Head of caudate nucleus (tissue), 42 donors: ENCODE results near the gene CYTIP.
"Not testable (repeated sequence)": the region's sequence is repeated elsewhere in the genome, so short reads cannot be mapped to it uniquely, and the experiment has no call there.

Experiments used
- DNase-seq, 42 donors: peaks; one replicate each; pipeline versions ENCODE4 v3.0.0 to v3.0.0-alpha.2; 2020 to 2021; ENCODE audit warnings: mixed read lengths in 7 of 42
- intact Hi-C: fragments of 100-400 bp; cut with DNase I; formaldehyde crosslinking; loops from one replicate; pipeline ENCODE4 v1.15.0; 2022

CYTIP gene

DNA sequence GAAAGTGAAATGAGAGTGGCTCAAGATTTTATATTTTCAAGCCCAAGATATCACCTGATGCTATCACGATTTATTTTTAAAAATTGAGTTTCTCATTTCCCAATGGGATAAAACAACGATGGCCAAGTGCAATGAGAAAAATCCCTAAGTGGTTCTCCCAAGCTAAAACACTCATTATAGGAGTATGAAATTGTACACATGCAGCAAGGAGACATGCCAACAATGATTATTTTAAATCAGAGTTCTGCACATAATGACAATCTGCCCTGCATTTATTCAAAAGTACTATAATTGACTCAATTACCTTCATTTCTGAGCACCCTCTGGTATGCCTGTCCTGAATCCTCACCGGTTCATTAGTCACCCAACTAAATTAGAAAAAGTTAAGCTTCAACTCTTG lies 12.7 kb downstream of the CYTIP start:
- intact Hi-C loops: no loop called here
- DNase-seq: no peak

GRCh38 chr2:157428500-157429175 lies 15.3 kb downstream of the CYTIP start:
- intact Hi-C loops: no loop called here

GRCh38 chr2:157427922-157428303 lies 16.0 kb downstream of the CYTIP start:
- intact Hi-C loops: no loop called here
- no peak for DNase-seq

More at GRCh38 chr2:157428500-157429175, 15.3 kb downstream of the CYTIP start:
- no peak for DNase-seq

DNA sequence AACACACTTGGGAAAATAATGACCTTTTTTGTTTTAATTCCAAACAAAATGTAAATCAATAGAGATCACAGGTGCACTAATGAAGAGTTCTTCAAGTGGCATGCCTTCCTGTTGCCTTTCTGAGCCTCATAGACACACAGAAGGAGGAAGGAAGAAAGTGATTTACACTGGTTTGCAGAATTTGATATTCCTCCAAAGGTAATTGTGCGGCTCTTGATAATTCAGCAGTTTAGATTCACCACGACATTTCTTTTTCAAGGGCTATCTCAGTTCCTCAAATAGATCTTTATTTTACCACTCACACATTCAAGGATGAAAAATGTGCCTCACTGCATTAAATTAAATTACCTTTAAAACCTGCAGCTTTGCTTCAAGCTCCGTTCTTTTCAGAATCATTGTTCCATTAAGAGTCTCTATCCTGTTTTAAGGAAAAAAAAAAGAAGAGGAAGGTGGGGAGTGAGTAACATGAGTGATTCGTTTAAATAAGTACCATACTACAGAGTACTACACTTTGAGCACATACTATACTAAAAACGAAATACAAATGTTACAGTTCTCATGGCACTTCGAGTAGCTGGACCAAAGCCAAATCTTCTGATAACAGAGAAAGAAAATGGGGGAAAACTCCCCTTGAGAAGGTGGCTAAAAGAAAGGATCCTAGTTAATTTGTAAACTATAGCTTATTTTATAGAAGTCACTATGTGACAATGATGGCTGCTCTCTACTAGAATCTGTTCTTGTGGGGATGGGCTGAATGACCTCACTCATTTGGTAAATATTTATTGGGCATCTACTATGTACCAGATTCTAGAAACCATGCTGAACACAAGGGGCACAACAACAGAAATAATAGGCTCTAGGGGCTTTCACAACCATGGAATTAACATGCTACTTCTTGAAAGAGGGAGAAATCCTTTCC lies 16.6 kb downstream of the CYTIP start:
- intact Hi-C loops: no loop called here
- no peak for DNase-seq

DNA sequence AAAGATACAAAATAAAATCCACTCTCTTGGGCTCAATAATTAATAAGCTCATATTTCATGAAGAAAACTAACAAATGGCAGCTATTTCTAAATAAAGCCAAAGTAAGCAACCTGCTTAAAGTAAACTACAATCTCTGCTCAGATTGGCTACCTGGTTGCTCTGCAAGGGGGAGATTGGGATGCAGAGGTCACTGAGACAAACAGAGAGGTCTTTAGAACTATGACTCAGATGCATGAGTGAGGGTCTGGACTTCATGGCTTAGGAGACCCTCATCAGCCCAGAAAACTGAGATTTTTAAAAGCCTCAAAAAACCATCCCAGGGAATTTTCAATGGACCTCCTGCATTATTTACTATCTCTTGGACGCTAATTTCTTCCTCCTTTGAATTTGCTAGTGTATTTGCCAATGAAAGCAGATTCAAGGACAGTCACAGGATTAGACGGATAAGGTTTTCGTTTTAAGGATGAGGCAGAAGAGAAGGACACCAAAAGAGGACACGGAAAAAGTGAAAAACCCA lies 17.4 kb downstream of the CYTIP start:
- intact Hi-C loops: no loop called here

DNA sequence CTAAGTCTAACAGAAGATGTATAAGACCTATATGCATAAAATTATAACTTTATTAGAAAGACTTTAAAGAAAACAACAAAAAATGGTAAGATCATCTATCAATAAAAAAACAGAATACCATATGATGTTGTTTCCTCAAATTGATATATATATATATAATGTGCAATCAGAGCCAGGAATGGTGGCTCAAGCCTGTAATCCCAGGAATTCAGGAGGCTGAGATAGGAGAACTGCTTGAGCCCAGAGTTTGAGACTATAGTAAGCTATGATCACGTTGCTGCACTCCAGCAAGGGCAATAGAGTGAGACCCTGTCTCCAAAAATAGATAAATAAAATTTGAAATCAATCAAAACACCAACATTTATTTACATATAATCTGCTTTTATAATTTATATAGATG lies 19.5 kb downstream of the CYTIP start:
- no peak for DNase-seq

More for the DNA sequence above, 17.4 kb downstream of the CYTIP start:
- no peak for DNase-seq

GRCh38 chr2:157421964-157422363 lies 21.9 kb downstream of the CYTIP start:
- intact Hi-C loops: no loop called here
- no peak for DNase-seq

More for the DNA sequence above, 19.5 kb downstream of the CYTIP start:
- intact Hi-C loops: no loop called here

GRCh38 chr2:157421331-157421944 lies 22.5 kb downstream of the CYTIP start:
- intact Hi-C loops: no loop called here

GRCh38 chr2:157420771-157421323 lies 23.0 kb downstream of the CYTIP start:
- no peak for DNase-seq
- intact Hi-C loops: no loop called here

More at GRCh38 chr2:157421331-157421944, 22.5 kb downstream of the CYTIP start:
- DNase-seq: no peak

GRCh38 chr2:157419031-157419575 lies 24.8 kb downstream of the CYTIP start:
- DNase-seq: no peak
- intact Hi-C loops: no loop called here

GRCh38 chr2:157418239-157418641 lies 25.6 kb downstream of the CYTIP start:
- DNase-seq: no peak
- intact Hi-C loops: no loop called here

DNA sequence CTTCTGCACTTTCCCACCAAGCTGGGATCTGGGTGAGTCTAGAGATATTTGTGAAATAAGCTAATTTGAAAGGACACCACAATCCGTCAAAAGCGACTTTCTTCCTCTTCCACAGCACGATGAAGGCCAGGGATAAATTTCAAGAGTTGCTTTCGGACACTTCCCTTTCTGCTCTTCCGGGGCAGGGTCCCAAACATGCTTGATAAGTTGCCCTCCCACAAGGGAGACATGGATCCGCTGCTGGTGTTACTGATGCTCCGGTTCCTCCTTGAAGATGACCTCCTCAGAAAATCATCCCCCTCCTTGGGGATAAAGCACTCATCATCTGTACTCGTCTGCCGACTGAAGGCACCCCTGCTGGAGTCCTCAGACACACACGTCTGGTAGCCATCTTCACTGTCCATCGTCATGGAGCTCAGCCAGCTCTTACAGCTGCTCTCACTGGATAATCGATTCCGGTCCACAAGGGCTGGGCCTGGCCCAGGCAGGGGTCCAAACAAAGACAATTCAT lies 28.2 kb downstream of the CYTIP start:
- intact Hi-C loops: no loop called here
- DNase-seq: peak in 2 of 42 donors; percentile 8 to 12

- intact Hi-C loops: no loop called here
- no peak for DNase-seq
Observed at GRCh38 chr2:157414050-157414449, 29.8 kb downstream of the CYTIP start.

GRCh38 chr2:157413326-157414035 lies 30.4 kb downstream of the CYTIP start:
- DNase-seq: no peak
- intact Hi-C loops: no loop called here

DNA sequence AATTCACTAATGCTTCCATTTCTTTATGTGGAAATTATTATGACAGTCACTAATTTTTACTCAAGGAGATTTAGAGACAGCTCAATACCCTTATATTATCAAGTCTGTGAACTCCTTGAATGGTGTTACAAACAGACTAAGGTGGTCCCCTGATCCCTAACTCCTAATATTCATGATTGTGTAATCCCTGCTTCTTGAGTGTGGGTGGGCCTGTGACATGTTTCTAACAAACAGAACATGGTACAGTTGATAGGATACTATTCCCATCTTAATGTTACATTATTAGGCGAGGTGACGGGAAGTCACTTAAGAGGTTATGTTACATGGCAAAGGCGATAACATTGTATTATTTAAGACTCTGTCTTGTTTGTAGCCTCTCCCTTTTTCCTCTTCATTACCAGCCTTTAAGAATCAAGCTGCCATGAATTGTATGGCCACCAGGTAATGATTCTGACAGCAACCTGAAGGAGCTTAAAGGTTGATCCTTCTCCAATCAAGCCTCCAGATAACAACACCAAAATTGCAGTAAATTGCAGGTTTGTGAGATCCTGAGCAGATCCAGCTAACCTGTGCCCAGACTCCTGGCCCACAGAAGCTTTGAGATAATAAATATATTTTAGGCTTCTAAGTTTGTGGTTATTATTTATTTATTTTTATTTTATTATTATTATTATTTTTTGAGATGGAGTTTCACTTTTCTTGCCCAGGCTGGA lies 32.1 kb downstream of the CYTIP start:
- no peak for DNase-seq
- intact Hi-C loops: no loop called here

DNA sequence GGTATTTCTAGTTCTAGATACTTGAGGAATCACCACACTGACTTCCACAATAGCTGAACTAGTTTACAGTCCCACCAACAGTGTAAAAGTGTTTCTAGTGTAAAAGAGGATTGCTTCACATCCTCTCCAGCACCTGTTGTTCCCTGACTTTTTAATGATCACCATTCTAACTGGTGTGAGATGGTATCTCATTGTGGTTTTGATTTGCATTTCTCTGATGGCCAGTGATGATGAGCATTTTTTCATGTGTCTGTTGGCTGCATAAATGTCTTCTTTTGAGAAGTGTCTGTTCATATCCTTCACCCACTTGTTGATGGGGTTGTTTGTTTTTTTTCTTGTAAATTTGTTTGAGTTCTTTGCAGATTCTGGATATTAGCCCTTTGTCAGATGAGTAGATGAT lies 38.5 kb downstream of the CYTIP start:
- DNase-seq, intact Hi-C loops: not testable (repeated sequence)

GRCh38 chr2:157404363-157404762 lies 39.5 kb downstream of the CYTIP start:
- intact Hi-C loops: no loop called here
- DNase-seq: no peak
